IMR-90 (cell line): Measurements from ENCODE around the gene LYRM9. TPM values are rescaled to one million over a fixed set of nuclear protein-coding genes. Genes with fewer than 3 reads are reported as not detected.

ENCODE experiments used
- ATAC-seq: fragments of 200-7000 bp; cut with Tn5 transposase; 2 replicates; pipeline ENCODE4 v1.9.1; 2020; ENCODE audit warnings: low read depth, mild to moderate bottlenecking, moderate library complexity
- BruUV-seq: library from RNA; stranded (reverse); fragments of 400-500 nt; replicated peaks from 2 replicates; lab custom pipeline; 2021; lab: Mats Ljungman, UMichigan
- CTCF ChIA-PET: fragments of 300-600 bp; formaldehyde crosslinking; extraction: SDS; loops from one replicate; lab custom pipeline; 2021; ENCODE audit warnings: antibody characterized with exemption; lab: Yijun Ruan, JAX
- POLR2A ChIA-PET: fragments of 300-600 bp; sonication (Branson Sonifier 250); formaldehyde crosslinking; loops from one replicate; lab custom pipeline; 2022; ENCODE audit warnings: antibody characterized with exemption; ENCODE audit not compliant: unreplicated experiment; lab: Charles Lee
- DNase-seq: peaks from one replicate; pipeline ENCODE4 v3.0.0; 2013
- H2AFZ ChIP-seq: replicated peaks from 2 replicates; pipeline ENCODE3; 2013; ENCODE audit warnings: low read length, mild to moderate bottlenecking; ENCODE audit not compliant: poor library complexity
- H2AK5ac ChIP-seq: 2 replicates; pipeline ENCODE4 v1.6.1; 2013; ENCODE audit warnings: low read depth, low read length, inconsistent platforms
- H2AK9ac ChIP-seq: replicated peaks from 2 replicates; pipeline ENCODE3; 2013; ENCODE audit warnings: mild to moderate bottlenecking, low read depth, low read length, moderate library complexity; ENCODE audit not compliant: poor library complexity
- H2BK120ac ChIP-seq: 2 replicates; pipeline ENCODE4 v1.6.1; 2013; ENCODE audit warnings: low read depth, low read length, inconsistent platforms
- H2BK15ac ChIP-seq: 3 replicates; pipeline ENCODE4 v1.6.1; 2013; ENCODE audit warnings: low read depth, low read length, inconsistent platforms
- H2BK20ac ChIP-seq: 2 replicates; pipeline ENCODE4 v1.6.1; 2013; ENCODE audit warnings: low read depth, mild to moderate bottlenecking, inconsistent platforms, low read length, moderate library complexity
- H2BK5ac ChIP-seq: 2 replicates; pipeline ENCODE4 v1.6.1; 2013; ENCODE audit warnings: mild to moderate bottlenecking, low read depth, low read length, inconsistent platforms; ENCODE audit not compliant: poor library complexity, severe bottlenecking
- H3K14ac ChIP-seq: replicated peaks from 2 replicates; pipeline ENCODE4 v1.6.1; 2013; ENCODE audit warnings: low read depth, low read length, inconsistent platforms
- H3K18ac ChIP-seq: 2 replicates; pipeline ENCODE4 v1.6.1; 2013; ENCODE audit warnings: low read depth, low read length, control low read depth
- H3K23ac ChIP-seq: 2 replicates; pipeline ENCODE4 v1.6.1; 2013; ENCODE audit warnings: low read depth, low read length, inconsistent platforms
- H3K27ac ChIP-seq: 2 replicates; pipeline ENCODE4 v1.5.1; 2013; ENCODE audit warnings: mild to moderate bottlenecking, control low read depth, low read length; ENCODE audit not compliant: insufficient read depth
- H3K27me3 ChIP-seq: 2 replicates; pipeline ENCODE4 v1.6.1; 2013; ENCODE audit warnings: low read length; ENCODE audit not compliant: control insufficient read depth, insufficient read depth
- H3K36me3 ChIP-seq: 2 replicates; pipeline ENCODE4 v1.6.1; 2013; ENCODE audit warnings: low read length, mixed read lengths; ENCODE audit not compliant: control insufficient read depth, insufficient read depth
- H3K4ac ChIP-seq: 2 replicates; pipeline ENCODE4 v1.6.1; 2013; ENCODE audit warnings: low read depth, low read length, inconsistent platforms
- H3K4me1 ChIP-seq: 2 replicates; pipeline ENCODE4 v1.6.1; 2013; ENCODE audit warnings: low read length, mixed read lengths; ENCODE audit not compliant: control insufficient read depth, insufficient read depth
- H3K4me2 ChIP-seq: 2 replicates; pipeline ENCODE4 v1.6.1; 2013; ENCODE audit warnings: low read depth, mild to moderate bottlenecking, control low read depth, low read length, moderate library complexity
- H3K4me3 ChIP-seq: 2 replicates; pipeline ENCODE4 v1.5.1; 2013; ENCODE audit warnings: low read depth, mild to moderate bottlenecking, control low read depth, low read length, moderate library complexity; ENCODE audit not compliant: insufficient read depth
- H3K56ac ChIP-seq: 2 replicates; pipeline ENCODE4 v1.6.1; 2013; ENCODE audit warnings: low read length, inconsistent platforms; ENCODE audit not compliant: insufficient read depth; ENCODE audit errors: extremely low read depth
- H3K79me1 ChIP-seq, 2 experiments: 2 replicates each; pipeline ENCODE4 v1.6.1; 2013; ENCODE audit warnings: low read length in 2 of 2, inconsistent platforms in 1 of 2, low read depth in 1 of 2
- H3K9ac ChIP-seq: 2 replicates; pipeline ENCODE4 v1.6.1; 2013; ENCODE audit warnings: low read depth, low read length, control low read depth
- H3K9me1 ChIP-seq: 2 replicates; pipeline ENCODE4 v1.6.1; 2013; ENCODE audit warnings: low read length, inconsistent platforms; ENCODE audit not compliant: insufficient read depth
- H3K9me3 ChIP-seq: 2 replicates; pipeline ENCODE4 v1.6.1; 2013; ENCODE audit warnings: low read length; ENCODE audit not compliant: control insufficient read depth, insufficient read depth
- H4K20me1 ChIP-seq: 2 replicates; pipeline ENCODE4 v1.6.1; 2013; ENCODE audit warnings: low read length, inconsistent platforms; ENCODE audit not compliant: insufficient read depth
- H4K5ac ChIP-seq: 2 replicates; pipeline ENCODE4 v1.6.1; 2013; ENCODE audit warnings: mild to moderate bottlenecking, low read depth, low read length, control low read depth
- H4K8ac ChIP-seq, 2 experiments: 2 replicates each; pipeline ENCODE4 v1.6.1; 2013; ENCODE audit warnings: low read depth in 2 of 2, low read length in 2 of 2, control low read depth in 1 of 2, inconsistent platforms in 1 of 2
- H4K91ac ChIP-seq: 2 replicates; pipeline ENCODE4 v1.6.1; 2013; ENCODE audit warnings: low read depth, low read length, inconsistent platforms; ENCODE audit not compliant: insufficient read depth
- BHLHE40 ChIP-seq: fragments of 150-350 bp; IDR thresholded peaks from 2 replicates; pipeline ENCODE4 v1.6.1; 2016; ENCODE audit warnings: mild to moderate bottlenecking, low read depth, low read length
- CEBPB ChIP-seq: IDR thresholded peaks from 2 replicates; pipeline ENCODE4 v1.6.1; 2012; ENCODE audit warnings: low read depth, low read length, improper control_type of control experiment
- CTCF ChIP-seq: conservative IDR thresholded peaks from 2 replicates; pipeline ENCODE4 v1.5.1; 2012; ENCODE audit warnings: mild to moderate bottlenecking, low read depth, low read length, improper control_type of control experiment
- SMC3 ChIP-seq: fragments of 150-350 bp; IDR thresholded peaks from 2 replicates; pipeline ENCODE4 v1.6.1; 2016; ENCODE audit warnings: low read depth, mild to moderate bottlenecking, antibody characterized with exemption, low read length, moderate library complexity
- WGBS, 2 experiments: methylation state at CpG; one replicate each; pipeline versions ENCODE4 v1.1.5 to v1.1.7; 2013; ENCODE audit warnings: missing lambda C conversion rate in 2 of 2; ENCODE audit not compliant: insufficient read length in 1 of 2; ENCODE audit errors: extremely low coverage in 2 of 2; 5-methylcytosine and 5-hydroxymethylcytosine counted together
- dilution Hi-C: fragments of 300-500 bp; cut with HindIII; formaldehyde crosslinking; loops from one replicate; pipeline ENCODE4 v1.14.3; 2018; ENCODE audit warnings: low sequenced_read_pairs; ENCODE audit not compliant: unreplicated experiment
- in situ Hi-C: fragments of 300-500 bp; cut with MboI; formaldehyde crosslinking; loops from 3 replicates; pipeline ENCODE4 v1.14.3; 2019; ENCODE audit warnings: low sequenced_read_pairs, inconsistent platforms, mixed read lengths
- intact Hi-C: fragments of 100-400 bp; cut with micrococcal nuclease; formaldehyde crosslinking; loops from 2 replicates; pipeline ENCODE4 v1.10.0; 2022
- polyA plus RNA-seq, 3 experiments: library from polyadenylated mRNA; depleted of rRNA; stranded (reverse); fragments of >200 nt; gene quantifications; 2 replicates each; pipeline ENCODE4 v1.2.3, GENCODE V29; 2012; ENCODE audit warnings: low replicate concordance in 1 of 3
- total RNA-seq: library from RNA; depleted of rRNA; stranded (reverse); fragments of >200 nt; gene quantifications from 2 replicates; pipeline ENCODE4 v1.2.3, GENCODE V29; 2012

LYRM9 gene
- total and polyA plus RNA-seq, 2 of the 4 experiments (the other 2 are of a cell fraction), result 3.2 to 4.8 TPM

GRCh38 chr17:27862004-27862403 lies 31.2 kb downstream of the LYRM9 start:
- no peaks in the 10 kb centered on the region for H3K79me1 ChIP-seq
- no peak overlapping the region for H3K4ac ChIP-seq
- H3K9me3 ChIP-seq, result no peaks in the 10 kb centered on the region
- no peaks in the 10 kb centered on the region for H3K9me1 ChIP-seq
- WGBS, 2 experiments, result 96% methylated on average over 3 of the region's 4 CpGs; no CpG with 5 or more reads in 1 of the 2 experiments
- H4K8ac ChIP-seq, result no peak overlapping the region
- no peak overlapping the region for H3K18ac ChIP-seq
- H2BK15ac ChIP-seq, result no peak overlapping the region
- peaks cover 16% of the 10 kb centered on the region for H3K27me3 ChIP-seq
- H4K91ac ChIP-seq, result no peak overlapping the region
- H2AK9ac ChIP-seq, result no peak overlapping the region
- H4K5ac ChIP-seq, result no peak overlapping the region
- no peak overlapping the region for H3K4me2 ChIP-seq
- no peak overlapping the region for H3K14ac ChIP-seq
- intact Hi-C loops, result no loop called here
- in situ Hi-C loops, result no loop called here
- no peak for TF ChIP-seq CEBPB
- no peak for TF ChIP-seq BHLHE40
- no peak for TF ChIP-seq SMC3
- TF ChIP-seq CTCF, result no peak
- no peak overlapping the region for H2AK5ac ChIP-seq
- H3K36me3 ChIP-seq, result no peaks in the 10 kb centered on the region
- H3K27ac ChIP-seq, result no peak overlapping the region
- H2BK20ac ChIP-seq, result no peak overlapping the region
- H3K9ac ChIP-seq, result no peak overlapping the region
- dilution Hi-C loops, result no loop called here
- H3K4me1 ChIP-seq, result no peaks in the 10 kb centered on the region
- H3K56ac ChIP-seq, result no peak overlapping the region
- no peak overlapping the region for H3K4me3 ChIP-seq
- ChIA-PET CTCF (no interaction called here), POLR2A (no interaction called here)
- no TSS peak for BruUV-seq
- H2AFZ ChIP-seq, result no peak overlapping the region
- no peak overlapping the region for H2BK5ac ChIP-seq
- no peak overlapping the region for H3K23ac ChIP-seq
- DNase-seq (no peak), ATAC-seq (no peak)
- no peak overlapping the region for H2BK120ac ChIP-seq
- no peaks in the 10 kb centered on the region for H4K20me1 ChIP-seq
